ENCODE data around the gene SLC41A1.

Gene SLC41A1

DNA sequence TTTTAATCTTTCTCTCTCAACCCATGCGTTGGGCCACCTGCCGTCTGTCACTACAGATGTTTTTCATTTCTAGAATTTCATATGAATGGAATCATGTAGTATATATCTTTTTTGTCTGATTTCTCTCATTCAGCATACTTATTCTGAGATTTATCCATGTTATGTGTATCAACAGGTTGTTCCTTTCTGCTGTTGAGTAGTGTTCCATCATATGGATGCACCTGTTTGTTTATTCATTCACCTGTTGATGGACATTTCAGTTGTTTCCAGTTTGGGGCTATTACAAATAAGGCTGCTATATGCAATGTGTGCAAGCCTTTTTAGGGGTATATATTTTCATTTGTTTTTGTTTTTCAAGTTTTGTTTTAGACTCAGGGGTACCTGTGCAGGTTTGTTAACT, 9.4 kb upstream of the SLC41A1 start:
- DNase-seq (ENCODE audit: low spot score) = no peak

DNA sequence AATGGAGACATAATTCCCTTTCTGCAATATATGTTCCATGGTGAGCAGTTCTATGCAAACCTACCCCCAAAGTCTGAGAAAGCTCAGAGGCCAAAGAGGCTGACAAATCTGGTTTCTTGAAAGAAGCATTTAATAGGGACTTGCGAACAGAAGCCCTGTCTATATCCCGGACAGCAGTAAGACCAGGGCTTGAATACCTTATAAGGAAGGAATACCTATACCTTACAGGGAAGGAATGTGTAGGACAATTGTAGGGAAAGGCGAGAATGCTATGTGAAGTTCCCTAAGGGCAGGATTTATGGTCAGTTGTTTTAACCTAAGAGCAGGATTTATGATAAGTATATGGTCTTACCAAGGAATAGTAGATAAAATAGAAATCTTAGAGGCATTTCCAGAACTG, 5.0 kb upstream of the SLC41A1 start:
- no peak for DNase-seq (ENCODE audit: low spot score)

DNA sequence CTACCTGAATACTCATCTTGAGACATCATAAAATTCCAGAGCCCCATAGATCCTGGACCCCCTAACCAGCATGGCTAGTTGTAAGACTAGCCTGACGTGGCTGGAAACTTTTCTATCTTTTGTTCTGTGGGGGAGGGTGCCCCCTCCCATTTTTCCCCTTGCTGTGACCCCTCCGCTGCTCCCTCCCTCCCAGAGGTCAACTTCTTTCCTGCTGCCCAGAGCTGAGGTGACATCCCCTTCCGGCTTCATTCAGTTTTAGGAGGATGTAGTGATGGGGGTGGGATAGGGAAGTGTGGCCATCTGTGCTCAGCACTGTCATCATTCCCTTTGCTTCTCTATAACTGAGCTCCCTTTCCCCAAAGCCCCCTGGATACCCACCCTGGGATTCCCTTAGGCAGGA, 4.4 kb upstream of the SLC41A1 start:
- no peak for DNase-seq (ENCODE audit: low spot score)

DNA sequence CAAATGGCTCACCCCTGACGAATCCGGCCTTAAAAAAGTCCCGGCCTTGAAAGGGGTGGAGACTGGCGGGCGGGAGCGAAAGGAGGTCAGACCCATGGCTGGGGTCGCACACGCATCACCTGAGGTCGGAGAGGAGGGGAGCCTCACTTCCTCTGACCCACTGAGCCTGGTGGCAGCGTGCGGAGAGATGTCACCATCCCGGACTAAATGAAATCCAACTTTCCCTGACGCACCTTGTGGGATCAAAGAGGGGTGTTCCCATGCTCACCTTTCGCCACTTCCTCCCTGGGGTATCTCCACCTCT, 709 bp upstream of the SLC41A1 start:
- DNase-seq (ENCODE audit: low spot score) = peak; percentile 10

DNA sequence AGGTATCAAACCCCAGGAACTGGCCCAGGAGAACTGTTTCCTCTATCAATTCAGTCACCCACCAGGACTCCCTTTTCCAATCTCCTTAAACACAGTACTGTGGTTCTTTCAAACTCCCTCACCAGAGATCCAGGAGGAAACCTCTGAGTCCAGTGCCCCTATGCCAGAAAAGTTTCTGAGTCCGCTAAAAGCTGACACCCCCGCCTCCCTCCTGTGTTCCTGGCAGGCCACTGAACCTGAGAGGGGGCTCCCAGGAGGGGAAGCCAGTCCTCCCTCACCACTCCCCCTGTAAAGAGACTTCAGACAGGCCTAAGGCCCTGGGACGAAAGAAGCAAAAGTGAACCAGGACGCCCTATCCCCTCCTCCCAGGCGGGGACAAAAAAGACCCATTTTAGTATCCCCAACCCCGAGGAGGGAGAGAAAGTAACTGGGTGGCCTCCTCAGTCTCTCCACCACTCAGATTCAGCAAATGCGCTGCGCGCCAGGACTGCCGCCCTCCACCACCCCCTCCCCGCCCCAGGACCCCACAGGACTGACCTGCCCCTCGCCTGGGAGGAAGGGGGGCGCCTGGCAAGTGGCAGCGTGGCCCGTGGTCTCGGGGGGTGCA, 624 bp downstream of the SLC41A1 start:
- no peak for DNase-seq (ENCODE audit: low spot score)

DNA sequence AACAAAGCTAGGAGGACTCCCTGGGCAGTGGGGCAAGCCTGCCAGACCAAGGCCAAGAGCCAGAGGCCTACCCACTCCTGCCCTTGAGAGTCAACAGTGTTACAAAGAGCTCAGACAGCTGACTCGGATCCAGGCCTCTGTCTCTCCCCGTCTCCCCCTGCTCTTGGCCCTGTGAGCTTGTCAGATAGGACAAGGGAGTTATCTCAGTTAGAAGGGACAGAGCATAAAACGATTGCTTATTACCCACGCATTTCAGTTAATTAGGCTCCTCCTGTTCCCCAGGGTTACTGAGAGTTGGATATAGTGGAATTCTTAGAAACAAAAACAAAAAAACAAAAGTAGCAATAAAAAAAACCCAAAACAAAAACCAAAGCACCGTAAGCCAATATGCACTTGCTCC, 1.3 kb downstream of the SLC41A1 start:
- DNase-seq (ENCODE audit: low spot score) = no peak

DNA sequence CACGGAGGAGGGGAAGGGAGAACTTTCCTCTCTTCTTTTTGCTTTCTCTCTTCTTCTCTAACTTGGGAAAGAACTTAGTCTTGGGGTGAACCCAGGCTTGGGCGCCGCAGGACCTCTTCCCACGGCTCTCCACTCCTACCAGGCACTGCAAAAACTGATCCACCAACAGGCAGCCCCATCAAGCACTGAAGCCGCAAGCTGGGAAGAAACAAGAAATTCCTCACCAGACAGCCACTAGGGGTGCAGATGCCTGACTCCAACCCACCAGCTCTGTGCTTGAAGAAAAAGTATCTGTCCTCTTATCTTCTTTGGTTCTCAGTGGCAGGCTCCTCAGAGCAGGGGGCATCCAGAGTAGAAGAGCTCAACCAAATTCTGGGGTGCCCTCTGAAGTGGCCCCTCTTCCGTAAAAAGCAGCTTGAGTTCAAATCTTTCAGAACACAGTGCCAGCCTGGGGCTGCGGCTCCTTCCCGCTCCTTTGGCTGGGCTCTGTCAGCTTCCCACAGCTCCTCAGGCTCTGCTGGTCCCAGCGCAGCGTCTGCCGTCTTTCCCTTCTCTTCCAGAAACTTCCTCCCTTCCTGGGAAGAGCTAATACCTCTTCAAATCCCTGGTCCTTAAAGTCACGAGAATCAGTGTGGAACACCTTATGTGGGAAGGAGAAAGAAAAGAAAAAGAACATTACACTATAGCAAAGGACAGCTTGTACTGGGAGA, 2.4 kb downstream of the SLC41A1 start:
- DNase-seq (ENCODE audit: low spot score) = no peak

DNA sequence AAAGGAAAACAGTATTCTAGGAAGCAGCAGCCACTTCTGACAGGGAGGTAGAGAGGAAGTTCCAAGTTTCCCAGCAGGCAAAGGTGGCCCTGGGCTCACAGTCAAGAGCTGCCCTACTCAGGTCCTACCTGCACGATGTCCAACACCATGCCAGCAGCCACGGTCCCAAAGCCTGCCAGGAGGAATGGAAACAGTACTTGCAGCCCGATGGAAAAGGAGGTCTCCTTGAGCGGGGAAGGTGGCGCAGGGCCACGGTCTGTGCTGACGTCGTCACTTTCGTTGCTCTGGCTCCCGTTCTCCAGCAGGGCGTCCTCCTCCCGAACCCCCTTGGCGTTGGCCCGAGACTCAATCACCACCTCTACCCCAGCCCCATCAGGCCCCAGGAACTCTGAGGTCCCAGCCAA, 3.1 kb downstream of the SLC41A1 start:
- no peak for DNase-seq (ENCODE audit: low spot score)

DNA sequence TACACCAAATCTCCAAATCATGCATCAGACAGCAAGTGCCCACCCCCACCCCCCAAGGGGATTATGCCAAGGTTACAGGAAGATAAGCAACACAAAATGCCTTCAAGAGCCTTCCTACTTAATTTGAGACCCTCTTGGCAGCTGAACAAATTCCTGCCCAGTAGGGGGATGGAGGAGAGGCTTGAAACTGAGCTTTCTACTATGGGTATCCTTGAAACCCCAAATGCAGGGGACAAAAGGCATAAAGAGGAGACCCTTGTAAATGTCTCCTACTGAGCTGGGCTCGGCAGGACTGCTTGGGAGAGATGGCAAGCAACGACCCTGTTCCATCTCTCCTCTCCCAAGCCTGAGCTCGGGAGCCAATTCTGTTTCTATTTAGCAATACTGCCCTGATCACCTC, 3.5 kb downstream of the SLC41A1 start:
- DNase-seq (ENCODE audit: low spot score) = no peak

DNA sequence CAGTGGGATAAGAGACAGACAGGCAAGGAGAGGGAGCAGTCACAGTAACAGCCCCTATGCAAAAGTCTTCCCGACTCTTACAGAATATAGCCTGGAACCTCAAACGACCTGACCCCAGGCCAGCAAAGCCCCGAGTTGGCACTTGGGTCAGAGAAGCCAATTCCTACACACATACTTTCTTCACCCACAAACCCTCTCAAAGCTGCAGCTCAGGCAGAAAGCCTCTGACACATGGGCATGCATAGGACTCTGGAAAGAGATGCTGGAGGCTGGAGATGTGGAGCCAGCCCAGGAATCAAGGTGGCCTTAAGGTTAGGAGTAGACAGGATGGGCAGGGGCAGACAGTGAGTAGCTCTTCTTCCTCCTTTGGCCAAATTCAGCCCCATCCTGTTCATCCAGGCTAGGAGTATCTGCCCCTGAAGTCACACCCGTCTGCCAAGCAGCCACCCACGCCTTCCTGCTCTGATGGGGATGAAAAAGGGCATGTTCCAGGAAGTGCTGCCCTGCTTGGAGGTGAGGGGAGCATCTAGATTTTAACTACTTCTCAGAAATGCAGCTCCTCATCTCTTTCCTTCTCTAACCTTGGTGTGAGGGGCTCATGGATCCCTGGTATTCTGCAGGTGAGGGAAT, 7.8 kb downstream of the SLC41A1 start:
- DNase-seq (ENCODE audit: low spot score) = peak; percentile 57

DNA sequence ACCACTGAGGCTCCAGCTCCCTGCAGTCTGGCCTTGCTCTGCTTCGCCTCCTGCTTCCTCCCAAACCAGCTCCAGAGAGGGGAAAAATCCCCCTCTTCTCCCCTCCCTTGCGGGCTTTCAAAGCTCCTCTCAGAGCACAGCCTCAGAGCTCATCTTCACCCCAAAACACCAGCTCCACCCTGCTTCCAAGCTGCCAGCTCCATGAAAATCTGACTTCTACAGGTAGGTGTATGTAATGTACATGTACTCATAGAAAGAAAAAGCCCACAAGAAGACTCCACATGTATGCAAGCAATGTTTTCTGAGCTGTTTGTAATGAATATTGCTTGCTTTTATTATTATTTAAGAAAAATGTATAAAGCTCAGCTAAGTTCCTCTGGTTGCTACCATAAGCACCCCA, 8.4 kb downstream of the SLC41A1 start:
- no peak for DNase-seq (ENCODE audit: low spot score)

DNA sequence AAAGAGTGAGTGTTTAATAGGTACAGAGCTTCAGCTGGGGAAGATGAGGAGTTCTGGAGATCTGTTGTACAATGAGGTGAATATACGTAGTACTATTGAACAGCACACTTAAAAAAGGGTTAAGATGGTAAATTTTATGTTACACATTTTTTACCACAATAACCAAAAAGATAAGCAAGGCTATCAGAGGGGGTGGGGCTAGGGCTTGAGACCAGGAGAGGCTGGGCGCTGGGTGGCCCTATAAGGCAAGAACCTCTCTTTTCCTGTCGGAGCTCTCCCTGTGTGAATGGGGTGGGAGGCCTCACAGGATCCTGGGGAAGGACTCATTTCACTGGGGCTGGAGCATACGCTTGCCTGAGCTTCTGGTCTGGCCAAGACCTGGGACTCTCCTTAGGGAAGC, 9.0 kb downstream of the SLC41A1 start:
- no peak for DNase-seq (ENCODE audit: low spot score)

DNA sequence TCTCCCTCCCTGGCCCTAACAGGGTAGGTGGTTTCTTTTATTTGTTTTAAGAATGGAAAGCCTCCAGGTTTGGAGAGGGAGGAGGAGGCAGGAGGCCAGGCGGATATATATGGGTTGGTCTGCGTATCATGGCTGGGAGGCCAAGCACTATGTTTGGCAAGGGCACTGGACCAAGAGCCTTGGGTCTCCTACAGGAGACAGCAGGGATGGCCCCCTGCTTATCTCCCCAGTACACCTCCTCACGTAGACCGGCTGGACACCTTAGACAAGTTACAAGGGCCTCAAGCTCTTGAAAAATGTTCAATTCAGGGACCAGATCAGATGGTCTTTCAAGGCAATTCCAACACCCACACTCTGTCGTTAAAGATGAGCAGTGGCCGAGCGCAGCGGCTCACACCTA, 10.9 kb downstream of the SLC41A1 start:
- no peak for DNase-seq (ENCODE audit: low spot score)

DNA sequence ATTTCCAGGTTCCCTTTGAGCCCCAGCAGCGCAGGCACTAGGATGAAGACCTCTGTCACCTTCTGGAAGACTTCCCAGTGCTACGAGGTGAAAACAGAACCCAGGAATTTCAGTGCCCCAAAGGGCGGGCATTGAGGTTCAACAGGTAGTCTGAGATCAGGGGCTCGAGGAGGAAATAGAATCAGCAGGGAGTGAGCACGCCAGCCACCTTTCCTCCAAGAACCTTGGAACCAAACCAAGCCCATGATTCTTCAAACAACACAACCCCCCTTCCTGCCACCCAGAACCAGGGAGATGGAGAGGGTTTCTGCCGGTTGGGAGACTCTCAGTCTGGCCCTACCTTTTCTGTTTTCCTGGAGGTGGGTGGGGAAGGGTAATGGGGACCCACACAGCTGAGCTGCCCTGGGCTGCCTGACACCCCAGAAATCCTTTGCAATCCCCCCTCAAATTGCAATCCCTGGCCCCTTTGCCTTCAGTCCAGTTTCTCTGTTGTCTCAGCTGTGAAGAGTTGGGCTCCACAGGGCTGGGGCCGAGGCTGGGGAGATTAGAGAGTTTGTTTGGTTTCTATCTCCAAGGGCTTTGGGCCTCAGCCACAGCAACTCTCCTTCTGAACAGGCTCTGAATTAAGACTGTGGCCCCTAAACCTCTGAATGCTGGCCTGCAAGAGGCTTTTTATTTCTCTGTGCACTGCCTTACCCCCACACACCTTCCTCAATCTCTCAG, 11.9 kb downstream of the SLC41A1 start:
- no peak for DNase-seq (ENCODE audit: low spot score)

DNA sequence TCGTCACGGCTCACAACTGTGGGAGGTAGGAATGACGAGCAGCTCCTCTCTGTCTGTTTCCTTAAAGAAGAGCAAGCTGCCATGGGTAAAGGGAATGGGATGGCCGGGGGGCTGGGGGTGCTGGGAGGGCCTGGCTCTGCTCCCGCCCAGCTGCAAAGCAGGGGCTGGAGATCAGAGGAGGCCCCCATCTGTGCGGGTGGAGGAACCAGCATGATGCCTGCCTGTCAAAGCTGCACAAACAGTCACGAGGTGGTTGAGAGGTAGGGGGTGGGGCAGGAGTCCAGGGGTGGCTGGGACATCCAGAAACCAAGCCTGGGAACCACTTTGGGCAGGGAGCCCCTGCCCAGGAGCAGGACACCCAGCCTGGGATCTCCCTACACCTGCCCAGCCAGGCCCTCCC, 12.6 kb downstream of the SLC41A1 start:
- no peak for DNase-seq (ENCODE audit: low spot score)

DNA sequence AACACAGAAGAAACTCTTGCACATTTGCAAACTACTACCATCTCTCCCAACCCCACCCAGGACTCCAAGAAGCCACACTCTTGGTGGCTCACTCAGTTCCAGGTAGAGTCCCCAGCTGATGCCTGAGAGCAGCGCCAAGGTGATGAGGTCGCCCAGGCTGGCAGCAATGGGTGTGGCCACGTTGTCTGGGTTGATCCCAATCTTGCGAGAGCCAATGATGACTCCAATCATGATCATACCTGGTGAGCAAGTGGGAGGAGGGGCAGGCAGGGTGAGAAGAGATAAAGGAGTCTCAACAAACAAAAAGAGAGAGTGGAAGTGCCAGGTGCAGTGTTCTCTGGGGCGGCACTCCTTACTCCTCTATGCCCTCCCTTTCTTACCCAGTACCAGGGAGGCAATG, 14.4 kb downstream of the SLC41A1 start:
- DNase-seq (ENCODE audit: low spot score) = no peak

DNA sequence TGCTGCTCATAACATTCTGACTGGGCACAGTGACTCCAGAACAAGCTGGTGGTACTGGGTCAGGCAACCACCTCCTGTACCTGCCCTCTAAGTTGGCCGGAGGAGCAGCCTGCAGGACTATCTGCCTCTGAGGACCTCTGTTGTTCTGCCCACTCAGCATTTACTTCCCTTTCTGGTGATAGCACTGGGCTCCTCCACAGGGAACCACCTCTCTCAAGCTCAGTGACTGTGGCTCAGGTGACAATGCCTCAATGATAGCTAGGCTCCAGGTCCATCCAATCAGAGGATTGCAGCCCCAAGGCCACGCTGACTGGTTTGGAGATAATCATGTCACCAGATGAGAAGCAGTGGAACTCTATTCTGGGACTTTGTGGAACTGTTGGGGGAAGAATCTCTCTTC, 15.8 kb downstream of the SLC41A1 start:
- DNase-seq (ENCODE audit: low spot score) = no peak

DNA sequence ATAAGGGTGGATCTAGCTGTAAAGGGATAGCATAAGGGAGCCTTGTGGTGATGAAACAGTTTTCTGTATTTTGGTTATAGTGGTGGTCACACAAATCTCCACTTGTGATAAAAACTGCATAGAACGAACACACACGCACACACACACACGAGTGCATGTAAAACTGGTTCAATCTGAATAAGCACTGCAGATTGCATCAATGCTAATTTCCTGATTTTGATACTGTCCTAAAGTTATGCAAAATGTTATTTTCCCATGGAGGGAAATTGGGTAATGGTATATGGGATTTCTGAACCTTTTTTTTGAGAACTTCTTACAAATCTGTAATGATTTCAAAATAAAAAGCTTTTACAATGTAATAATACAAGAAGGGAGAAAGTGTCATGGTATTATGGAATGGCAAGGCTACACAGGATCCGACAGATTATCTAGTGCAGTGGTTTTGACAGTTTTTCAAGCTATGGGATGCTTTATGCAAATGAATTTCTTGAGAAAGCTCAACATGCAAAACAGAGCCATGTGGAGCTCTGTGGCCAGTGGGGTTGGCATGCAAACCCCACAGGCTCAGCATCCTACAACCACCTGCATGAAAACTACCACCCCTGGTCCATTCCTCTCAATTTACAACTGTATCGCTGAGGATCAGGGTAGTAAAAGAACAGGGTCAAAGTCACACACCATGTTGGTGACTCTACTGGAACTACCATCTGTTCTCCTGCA, 18.8 kb downstream of the SLC41A1 start:
- DNase-seq (ENCODE audit: low spot score) = no peak

DNA sequence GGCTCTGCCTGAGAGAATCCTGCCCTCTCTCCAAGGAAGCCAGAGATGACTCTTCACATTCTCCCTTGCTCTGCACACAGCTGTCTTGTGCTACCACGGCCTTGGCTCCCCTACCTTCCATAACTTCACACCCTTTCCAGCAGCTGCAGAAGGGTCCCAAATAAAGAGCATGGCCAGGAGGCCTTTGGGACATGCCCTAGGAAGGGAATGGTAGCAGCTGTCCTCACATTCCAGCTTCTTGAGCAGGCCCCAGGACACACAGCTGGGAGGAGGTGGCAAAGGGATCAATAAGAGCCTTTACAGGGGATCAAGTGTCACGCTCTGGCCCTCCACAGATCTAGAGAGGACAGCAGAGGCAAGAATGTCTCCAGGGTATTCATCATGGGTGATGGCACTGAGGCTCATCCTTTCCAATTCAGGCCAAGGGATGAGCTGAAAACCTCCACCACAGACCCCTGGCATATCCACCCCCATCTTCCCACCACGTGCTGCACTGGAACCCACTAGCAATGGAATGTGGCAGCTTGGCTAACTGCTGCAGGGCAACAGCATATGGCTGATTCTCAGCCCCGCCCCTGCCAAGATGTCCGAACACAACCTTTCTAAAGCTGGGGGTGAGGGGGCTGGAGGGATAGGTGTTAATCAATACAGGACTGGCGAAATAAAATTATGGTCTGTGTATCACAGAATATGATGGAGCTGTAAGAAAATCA, 19.9 kb downstream of the SLC41A1 start:
- no peak for DNase-seq (ENCODE audit: low spot score)

DNA sequence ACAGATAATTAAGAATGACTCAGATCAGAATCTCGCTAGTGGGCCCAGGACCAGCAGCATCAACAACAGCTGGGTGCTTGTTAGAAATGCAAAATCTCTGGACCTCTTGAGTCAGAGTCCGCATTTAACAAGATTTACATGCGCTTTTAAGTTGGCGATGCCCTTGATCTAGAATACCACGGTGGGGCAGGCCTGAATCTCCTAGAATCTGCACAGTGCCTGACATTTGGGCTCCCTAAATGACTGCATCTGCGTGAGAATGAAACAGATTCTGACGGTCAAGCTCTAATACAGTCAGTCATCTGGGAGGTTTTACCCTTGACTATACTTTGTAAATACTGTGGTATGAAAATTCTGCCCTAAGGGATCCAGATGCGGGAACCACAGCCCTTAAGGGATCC, 20.5 kb downstream of the SLC41A1 start:
- DNase-seq (ENCODE audit: low spot score) = no peak

DNA sequence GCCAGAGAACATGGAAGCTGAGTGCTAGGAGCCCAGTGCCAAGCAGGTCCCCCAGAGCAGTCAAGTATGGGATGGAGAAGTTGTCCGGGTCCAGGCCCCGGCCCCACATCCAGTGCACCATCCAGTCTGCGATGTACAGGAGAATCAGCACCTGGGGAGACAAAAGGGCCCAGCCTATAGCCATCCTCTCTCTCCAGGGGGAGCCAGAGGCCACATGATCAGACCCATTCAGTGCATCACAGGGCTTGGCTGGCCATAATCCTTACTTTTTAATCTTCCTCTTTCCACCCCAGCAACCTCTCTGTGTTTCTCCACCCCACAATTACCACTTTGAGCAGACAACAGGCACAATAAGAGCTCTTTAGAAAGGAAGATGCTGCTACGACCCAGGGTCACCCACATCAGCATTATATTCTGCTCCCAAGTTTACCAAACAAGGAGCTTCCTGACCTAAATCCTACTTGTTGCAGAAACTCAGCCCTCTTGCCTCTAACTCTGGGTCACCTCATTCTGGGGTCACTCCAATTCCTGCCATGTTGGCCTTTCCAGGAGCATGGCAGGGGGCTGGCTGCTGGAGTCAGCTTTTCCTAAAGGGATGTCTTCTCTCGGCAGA, 21.3 kb downstream of the SLC41A1 start:
- peak; percentile 64 for DNase-seq (ENCODE audit: low spot score)
